ENCODE data around the gene ZNF32. TPM values are rescaled to one million over a fixed set of nuclear protein-coding genes. Genes with fewer than 3 reads are reported as not detected.

ZNF32 gene
- polyA plus RNA-seq, 1 donor from 2014 or later = 162 TPM

DNA sequence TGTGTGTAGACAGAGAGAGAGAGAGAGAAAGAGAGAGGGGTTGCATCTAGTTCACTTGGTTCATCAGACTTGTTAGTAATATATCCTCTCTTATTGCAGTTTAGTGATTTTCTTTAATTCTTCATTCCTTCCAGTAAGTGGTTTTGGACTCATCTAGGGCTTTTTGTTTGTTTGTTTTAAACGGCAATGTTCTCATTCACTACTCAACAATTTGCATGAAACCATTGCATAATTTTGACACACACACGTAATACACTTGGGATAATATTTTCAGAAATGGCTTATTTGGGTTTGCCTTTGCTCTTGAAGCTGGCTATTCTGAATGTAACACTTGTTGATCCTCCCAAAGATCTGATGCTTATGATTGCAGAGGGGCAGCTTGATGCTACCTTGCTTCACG is 16.4 kb upstream of the ZNF32 start:
- no peak for TF ChIP-seq TAF1 (IDR thresholded peaks at IDR 0.05; ENCODE audit: low read depth)
- TF ChIP-seq, protein P1, sequence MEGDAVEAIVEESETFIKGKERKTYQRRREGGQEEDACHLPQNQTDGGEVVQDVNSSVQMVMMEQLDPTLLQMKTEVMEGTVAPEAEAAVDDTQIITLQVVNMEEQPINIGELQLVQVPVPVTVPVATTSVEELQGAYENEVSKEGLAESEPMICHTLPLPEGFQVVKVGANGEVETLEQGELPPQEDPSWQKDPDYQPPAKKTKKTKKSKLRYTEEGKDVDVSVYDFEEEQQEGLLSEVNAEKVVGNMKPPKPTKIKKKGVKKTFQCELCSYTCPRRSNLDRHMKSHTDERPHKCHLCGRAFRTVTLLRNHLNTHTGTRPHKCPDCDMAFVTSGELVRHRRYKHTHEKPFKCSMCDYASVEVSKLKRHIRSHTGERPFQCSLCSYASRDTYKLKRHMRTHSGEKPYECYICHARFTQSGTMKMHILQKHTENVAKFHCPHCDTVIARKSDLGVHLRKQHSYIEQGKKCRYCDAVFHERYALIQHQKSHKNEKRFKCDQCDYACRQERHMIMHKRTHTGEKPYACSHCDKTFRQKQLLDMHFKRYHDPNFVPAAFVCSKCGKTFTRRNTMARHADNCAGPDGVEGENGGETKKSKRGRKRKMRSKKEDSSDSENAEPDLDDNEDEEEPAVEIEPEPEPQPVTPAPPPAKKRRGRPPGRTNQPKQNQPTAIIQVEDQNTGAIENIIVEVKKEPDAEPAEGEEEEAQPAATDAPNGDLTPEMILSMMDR (IDR thresholded peaks at IDR 0.05; ENCODE audit: poor library complexity, severe bottlenecking) = no peak
- H3K27me3 ChIP-seq (ENCODE audit: insufficient read depth, low read depth, low read length) = no peaks in the 10 kb centered on the region
- no peaks in the 10 kb centered on the region for H3K9me2 ChIP-seq (ENCODE audit: insufficient read depth, low read length)
- no peak overlapping the region for H3K4me3 ChIP-seq (ENCODE audit: low read length)
- H3K9me3 ChIP-seq (ENCODE audit: low read length) = peaks cover 3% of the 10 kb centered on the region
- H3K9ac ChIP-seq (ENCODE audit: low read length) = no peak overlapping the region
- no peaks in the 10 kb centered on the region for H3F3A ChIP-seq (ENCODE audit: insufficient read depth, low read length, poor library complexity, severe bottlenecking)
- H3K4me2 ChIP-seq (ENCODE audit: low read length) = no peak overlapping the region
- H2AFZ ChIP-seq (ENCODE audit: low read depth, low read length) = no peak overlapping the region
- no peaks in the 10 kb centered on the region for H4K20me1 ChIP-seq (ENCODE audit: insufficient read depth)
- no peaks in the 10 kb centered on the region for H3K79me2 ChIP-seq (replicated peaks; ENCODE audit: insufficient read depth, low read length)
- H3K27ac ChIP-seq (ENCODE audit: low read length) = no peak overlapping the region
- H3K36me3 ChIP-seq (ENCODE audit: insufficient read depth, low read length) = no peaks in the 10 kb centered on the region

DNA sequence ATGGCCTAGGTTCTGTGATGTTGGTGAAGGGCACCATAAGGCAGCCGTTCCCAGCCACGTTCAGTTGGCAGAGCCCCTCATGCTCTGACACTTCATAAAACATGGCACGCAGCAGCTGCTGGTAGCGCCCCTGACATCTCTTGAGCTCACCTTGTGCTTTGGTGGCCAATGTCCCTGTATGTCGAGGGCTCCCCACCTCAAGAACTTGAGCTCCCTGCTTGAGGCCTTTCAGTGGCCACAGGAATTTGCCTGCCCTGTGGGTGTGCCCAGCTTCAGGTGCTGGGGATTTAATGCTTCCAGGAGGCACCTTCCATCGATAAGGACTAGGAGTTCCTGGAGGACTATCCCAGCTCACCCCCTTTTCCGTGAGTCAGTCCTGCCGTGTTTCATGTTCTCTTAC is 9.5 kb upstream of the ZNF32 start:
- TF ChIP-seq SMC3 (conservative IDR thresholded peaks at IDR 0.05; ENCODE audit: poor library complexity) (no peak), TAF1 (IDR thresholded peaks at IDR 0.05; ENCODE audit: low read depth) (no peak), RAD21 (conservative IDR thresholded peaks at IDR 0.05) (no peak), EP300 (conservative IDR thresholded peaks at IDR 0.05; ENCODE audit: poor library complexity, severe bottlenecking) (no peak), POLR2AphosphoS5 (IDR thresholded peaks at IDR 0.05) (no peak), MXI1 (conservative IDR thresholded peaks at IDR 0.05; ENCODE audit: poor library complexity, severe bottlenecking) (no peak), EZH2 (IDR thresholded peaks at IDR 0.05; ENCODE audit: borderline replicate concordance, insufficient read depth, low read length, poor library complexity, severe bottlenecking) (no peak)
- TF ChIP-seq, protein P1 (IDR thresholded peaks at IDR 0.05; ENCODE audit: poor library complexity, severe bottlenecking) = no peak
- TF ChIP-seq, protein P2, sequence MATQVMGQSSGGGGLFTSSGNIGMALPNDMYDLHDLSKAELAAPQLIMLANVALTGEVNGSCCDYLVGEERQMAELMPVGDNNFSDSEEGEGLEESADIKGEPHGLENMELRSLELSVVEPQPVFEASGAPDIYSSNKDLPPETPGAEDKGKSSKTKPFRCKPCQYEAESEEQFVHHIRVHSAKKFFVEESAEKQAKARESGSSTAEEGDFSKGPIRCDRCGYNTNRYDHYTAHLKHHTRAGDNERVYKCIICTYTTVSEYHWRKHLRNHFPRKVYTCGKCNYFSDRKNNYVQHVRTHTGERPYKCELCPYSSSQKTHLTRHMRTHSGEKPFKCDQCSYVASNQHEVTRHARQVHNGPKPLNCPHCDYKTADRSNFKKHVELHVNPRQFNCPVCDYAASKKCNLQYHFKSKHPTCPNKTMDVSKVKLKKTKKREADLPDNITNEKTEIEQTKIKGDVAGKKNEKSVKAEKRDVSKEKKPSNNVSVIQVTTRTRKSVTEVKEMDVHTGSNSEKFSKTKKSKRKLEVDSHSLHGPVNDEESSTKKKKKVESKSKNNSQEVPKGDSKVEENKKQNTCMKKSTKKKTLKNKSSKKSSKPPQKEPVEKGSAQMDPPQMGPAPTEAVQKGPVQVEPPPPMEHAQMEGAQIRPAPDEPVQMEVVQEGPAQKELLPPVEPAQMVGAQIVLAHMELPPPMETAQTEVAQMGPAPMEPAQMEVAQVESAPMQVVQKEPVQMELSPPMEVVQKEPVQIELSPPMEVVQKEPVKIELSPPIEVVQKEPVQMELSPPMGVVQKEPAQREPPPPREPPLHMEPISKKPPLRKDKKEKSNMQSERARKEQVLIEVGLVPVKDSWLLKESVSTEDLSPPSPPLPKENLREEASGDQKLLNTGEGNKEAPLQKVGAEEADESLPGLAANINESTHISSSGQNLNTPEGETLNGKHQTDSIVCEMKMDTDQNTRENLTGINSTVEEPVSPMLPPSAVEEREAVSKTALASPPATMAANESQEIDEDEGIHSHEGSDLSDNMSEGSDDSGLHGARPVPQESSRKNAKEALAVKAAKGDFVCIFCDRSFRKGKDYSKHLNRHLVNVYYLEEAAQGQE (IDR thresholded peaks at IDR 0.05; ENCODE audit: borderline replicate concordance) = no peak
- H3K36me3 ChIP-seq (ENCODE audit: insufficient read depth, low read length) = no peaks in the 10 kb centered on the region
- H3K79me2 ChIP-seq (replicated peaks; ENCODE audit: insufficient read depth, low read length) = no peaks in the 10 kb centered on the region
- H4K20me1 ChIP-seq (ENCODE audit: insufficient read depth) = no peaks in the 10 kb centered on the region
- no peaks in the 10 kb centered on the region for H3K9me3 ChIP-seq (ENCODE audit: low read length)
- H3K4me2 ChIP-seq (ENCODE audit: low read length) = no peak overlapping the region
- H3K27me3 ChIP-seq (ENCODE audit: insufficient read depth, low read depth, low read length) = no peaks in the 10 kb centered on the region
- no peaks in the 10 kb centered on the region for H3F3A ChIP-seq (ENCODE audit: insufficient read depth, low read length, poor library complexity, severe bottlenecking)
- no peak overlapping the region for H3K9ac ChIP-seq (ENCODE audit: low read length)
- H3K27ac ChIP-seq (ENCODE audit: low read length) = no peak overlapping the region
- H2AFZ ChIP-seq (ENCODE audit: low read depth, low read length) = no peak overlapping the region
- H3K4me3 ChIP-seq (ENCODE audit: low read length) = no peak overlapping the region
- no peaks in the 10 kb centered on the region for H3K9me2 ChIP-seq (ENCODE audit: insufficient read depth, low read length)

Measured in neural cell (in vitro differentiated cells).